Epithelial cell of proximal tubule (primary cell): Measurements from ENCODE around the gene MBNL1. TPM values are rescaled to one million over a fixed set of nuclear protein-coding genes. Genes with fewer than 3 reads are reported as not detected.
"Not testable (repeated sequence)": the region's sequence is repeated elsewhere in the genome, so short reads cannot be mapped to it uniquely, and the experiment has no call there.

Experiments
- DNase-seq: peaks from one replicate; pipeline ENCODE4 v3.0.0-alpha.2; 2011; ENCODE audit warnings: low read depth
- H3K4me3 ChIP-seq: 2 replicates; pipeline ENCODE4 v1.5.1; 2011; ENCODE audit warnings: low read depth, mild to moderate bottlenecking, low read length
- total RNA-seq: library from RNA; depleted of rRNA; stranded (reverse); fragments of >200 nt; gene quantifications from 2 replicates; pipeline ENCODE4 v1.2.3, GENCODE V29; 2015
- TF ChIP-seq, protein P1 (sequence below): conservative IDR thresholded peaks from 2 replicates; pipeline ENCODE4 v1.5.1; 2012; ENCODE audit warnings: low read depth, mild to moderate bottlenecking, low read length

Gene MBNL1
- total RNA-seq, 1 donor from 2014 or later = 75.3 TPM

DNA sequence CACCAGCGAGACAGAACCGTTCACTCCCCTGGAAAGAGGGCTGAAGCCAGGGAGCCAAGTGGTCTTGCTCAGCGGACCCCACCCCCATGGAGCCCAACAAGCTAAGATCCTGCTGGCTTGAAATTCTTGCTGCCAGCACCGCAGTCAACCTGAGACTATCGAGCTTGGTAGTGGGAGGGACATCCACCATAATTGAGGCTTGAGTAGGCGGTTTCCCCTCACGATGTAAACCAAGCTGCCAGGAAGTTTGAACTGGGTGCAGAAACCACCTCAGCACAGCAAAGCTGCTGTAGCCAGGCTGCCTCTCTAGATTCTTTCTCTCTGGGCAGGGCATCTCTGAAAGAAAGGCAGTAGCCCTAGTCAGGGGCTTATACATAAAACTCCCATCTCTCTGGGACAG lies 151.0 kb downstream of the MBNL1 start:
- H3K4me3 ChIP-seq = no peak overlapping the region
- TF ChIP-seq, protein P1, sequence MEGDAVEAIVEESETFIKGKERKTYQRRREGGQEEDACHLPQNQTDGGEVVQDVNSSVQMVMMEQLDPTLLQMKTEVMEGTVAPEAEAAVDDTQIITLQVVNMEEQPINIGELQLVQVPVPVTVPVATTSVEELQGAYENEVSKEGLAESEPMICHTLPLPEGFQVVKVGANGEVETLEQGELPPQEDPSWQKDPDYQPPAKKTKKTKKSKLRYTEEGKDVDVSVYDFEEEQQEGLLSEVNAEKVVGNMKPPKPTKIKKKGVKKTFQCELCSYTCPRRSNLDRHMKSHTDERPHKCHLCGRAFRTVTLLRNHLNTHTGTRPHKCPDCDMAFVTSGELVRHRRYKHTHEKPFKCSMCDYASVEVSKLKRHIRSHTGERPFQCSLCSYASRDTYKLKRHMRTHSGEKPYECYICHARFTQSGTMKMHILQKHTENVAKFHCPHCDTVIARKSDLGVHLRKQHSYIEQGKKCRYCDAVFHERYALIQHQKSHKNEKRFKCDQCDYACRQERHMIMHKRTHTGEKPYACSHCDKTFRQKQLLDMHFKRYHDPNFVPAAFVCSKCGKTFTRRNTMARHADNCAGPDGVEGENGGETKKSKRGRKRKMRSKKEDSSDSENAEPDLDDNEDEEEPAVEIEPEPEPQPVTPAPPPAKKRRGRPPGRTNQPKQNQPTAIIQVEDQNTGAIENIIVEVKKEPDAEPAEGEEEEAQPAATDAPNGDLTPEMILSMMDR = no peak
- no peak for DNase-seq

DNA sequence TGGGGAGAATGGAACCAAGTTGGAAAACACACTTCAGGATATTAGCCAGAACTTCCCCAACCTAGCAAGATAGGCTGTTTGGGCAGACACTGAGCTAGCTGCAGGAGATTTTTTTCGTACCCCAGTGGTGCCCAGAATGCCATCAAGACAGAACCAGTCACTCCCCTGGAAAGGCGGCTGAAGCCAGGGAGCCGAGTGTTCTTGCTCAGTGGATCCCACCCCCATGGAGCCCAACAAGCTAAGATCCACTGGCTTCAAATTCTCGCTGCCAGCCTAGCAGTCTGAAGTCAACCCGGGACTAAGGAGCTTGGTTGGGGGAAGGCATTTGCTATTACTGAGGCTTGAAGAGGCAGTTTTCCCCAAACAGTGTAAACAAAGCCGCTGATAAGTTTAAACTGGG lies 152.4 kb downstream of the MBNL1 start:
- H3K4me3 ChIP-seq = no peak overlapping the region
- TF ChIP-seq, protein P1 = no peak
- no peak for DNase-seq

DNA sequence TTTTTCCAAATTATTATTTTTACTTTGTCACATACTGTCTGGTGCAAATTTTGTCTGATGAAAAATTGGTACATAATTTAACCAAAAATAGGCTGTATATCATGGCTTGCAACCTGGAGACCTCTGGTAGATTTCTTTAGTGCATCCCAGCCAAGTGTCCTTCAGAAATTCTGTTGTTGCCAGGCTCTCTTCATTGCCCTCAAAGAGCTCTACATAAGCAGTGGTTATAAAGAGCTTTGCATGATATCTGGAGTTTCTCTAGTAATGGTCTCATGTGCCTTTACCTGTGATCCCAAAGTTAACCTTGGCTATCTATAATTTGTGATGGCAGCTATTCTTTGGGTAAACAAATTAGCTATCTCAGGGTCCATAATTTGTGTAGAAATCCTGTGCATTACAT lies 157.7 kb downstream of the MBNL1 start:
- H3K4me3 ChIP-seq = no peak overlapping the region
- no peak for DNase-seq

DNA sequence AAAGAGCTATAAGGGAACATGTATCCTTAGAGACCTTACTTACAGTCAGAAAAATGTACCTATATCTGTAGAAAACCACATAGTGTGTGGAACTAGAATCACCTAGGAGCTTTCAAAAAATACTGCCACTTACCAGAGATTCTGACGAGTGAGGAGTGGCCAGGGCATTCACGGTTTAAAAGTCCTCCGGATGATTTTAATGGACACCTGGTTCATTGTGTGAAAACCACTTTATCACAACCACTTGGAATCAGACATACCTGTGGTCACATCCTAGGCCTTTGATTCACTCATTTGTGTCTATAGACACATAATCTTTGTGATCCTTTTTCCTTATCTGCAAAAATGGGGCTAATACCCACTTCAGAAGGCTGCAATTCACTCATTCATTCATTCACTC lies 159.8 kb downstream of the MBNL1 start:
- no peak for DNase-seq

More for the DNA sequence above, 157.7 kb downstream of the MBNL1 start:
- TF ChIP-seq, protein P1 = no peak

DNA sequence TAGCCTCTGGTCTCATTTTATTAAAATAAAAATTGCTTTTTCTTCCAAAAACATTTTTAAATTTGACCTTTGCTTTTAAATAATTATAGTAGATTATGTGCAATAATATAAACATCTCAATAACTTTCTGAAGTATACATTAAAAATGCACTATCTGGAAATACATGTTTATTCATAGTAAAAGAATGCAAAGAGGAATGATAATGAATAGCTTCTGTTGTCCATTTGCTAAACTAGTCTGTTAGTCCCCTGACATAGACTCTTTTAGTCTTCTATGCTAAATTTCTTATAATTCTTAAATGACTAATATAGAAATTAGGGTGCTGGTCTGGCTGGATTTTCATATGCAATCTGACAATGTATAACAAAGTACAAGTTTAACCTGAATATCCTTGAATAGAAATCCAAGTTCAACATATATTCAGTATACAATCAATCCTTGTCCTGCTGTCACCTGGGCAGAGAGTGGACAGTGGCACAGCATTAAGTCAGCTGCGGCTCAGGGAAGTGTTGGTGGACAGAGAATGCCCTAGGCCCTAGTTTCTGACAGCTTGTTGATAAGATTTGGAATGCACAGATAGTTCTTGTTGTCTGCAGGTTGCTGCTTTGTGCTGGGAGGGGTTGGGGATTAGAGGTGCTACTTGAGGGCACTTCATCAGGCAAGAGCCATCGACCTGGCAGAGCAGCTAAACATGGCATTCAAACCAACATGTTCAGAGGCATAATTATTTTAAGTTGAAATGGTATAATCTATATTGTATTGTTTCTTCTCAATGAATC lies 161.7 kb downstream of the MBNL1 start:
- TF ChIP-seq, protein P1 = no peak
- H3K4me3 ChIP-seq = no peak overlapping the region
- no peak for DNase-seq

More for the DNA sequence above, 159.8 kb downstream of the MBNL1 start:
- TF ChIP-seq, protein P1 = no peak
- H3K4me3 ChIP-seq = no peak overlapping the region

DNA sequence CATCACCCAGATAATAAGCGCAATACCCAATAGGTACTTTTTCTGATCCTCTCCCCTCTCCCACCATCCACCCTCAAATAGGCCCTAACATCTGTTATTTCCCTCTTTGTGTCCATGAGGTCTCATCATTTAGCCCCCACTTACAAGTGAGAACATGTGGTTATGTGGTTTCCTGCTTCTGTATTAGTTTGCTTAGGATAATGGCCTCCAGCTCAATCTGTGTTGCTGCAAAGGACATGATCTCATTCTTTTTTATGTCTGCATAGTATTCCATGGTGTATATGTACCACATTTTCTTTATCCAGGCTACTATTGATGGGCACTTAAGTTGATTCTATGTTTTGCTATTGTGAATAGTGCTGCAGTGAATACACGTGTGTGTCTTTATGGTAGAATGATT lies 165.4 kb downstream of the MBNL1 start:
- no peak overlapping the region for H3K4me3 ChIP-seq
- TF ChIP-seq, protein P1 = no peak
- DNase-seq = no peak

DNA sequence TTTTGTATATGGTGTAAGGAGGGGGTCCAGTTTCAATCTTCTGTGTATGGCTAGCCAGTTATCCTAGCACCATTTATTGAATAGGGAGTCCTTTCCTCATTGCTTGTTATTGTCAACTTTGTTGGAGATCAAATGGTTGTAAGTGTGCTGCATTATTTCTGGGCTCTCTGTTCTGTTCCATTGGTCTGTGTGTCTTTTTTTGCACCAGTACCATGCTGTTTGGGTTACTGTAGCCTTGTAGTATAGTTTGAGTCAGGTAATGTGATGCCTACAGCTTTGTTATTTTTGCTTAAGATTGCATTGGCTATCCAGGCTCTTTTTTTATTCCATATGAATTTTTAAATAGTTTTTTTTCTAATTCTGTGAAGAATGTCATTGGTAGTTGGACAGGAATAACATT lies 166.5 kb downstream of the MBNL1 start:
- H3K4me3 ChIP-seq, DNase-seq: not testable (repeated sequence)
